GM19395 (cell line): Measurements from ENCODE around the gene SPG11.
A peak's percentile ranks its signal among the peaks of the same experiment; 100 is the strongest.
"Not testable (repeated sequence)": the region's sequence is repeated elsewhere in the genome, so short reads cannot be mapped to it uniquely, and the experiment has no call there.

Experiments used
- ATAC-seq: cut with Tn5 transposase; IDR thresholded peaks from one replicate; pipeline ENCODE4 v1.9.1; 2021; ENCODE audit warnings: mild to moderate bottlenecking, moderate library complexity; ENCODE audit not compliant: unreplicated experiment

Gene SPG11

DNA sequence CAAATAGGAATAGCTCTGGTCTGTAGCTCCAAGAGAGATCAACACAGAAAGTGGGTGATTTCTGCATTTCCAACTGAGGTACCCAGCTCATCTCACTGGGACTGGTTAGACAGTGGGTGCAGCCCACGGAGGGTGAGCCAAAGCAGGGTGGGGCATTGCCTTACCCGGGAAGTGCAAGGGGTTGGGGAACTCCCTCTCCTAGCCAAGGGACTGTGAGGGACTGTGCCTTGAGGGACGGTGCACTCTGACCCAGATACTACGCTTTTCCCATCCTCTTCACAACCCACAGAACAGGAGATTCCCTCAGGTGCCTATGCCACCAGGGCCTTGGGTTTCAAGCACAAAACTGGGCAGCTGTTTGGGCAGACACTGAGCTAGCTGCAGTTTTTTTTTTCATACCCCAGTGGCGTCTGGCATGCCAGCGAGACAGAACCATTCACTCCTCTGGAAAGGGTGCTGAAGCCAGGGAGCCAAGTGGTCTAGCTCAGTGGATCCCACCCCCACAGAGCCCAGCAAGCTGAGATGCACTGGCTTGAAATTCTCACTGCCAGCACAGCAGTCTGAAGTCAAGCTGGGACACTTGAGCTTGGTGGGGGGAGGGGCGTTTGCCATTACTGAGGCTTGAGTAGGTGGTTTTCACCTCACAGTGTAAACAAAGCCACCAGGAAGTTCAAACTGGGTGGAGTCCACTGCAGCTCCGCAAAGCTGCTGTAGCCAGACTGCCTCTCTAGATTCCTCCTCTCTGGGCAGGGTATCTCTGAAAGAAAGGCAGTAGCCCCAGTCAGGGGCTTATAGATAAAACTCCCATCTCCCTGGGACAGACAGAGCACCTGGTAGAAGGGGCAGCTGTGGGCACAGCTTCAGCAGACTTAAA lies 19.6 kb upstream of the SPG11 start:
- not testable (repeated sequence) for ATAC-seq

DNA sequence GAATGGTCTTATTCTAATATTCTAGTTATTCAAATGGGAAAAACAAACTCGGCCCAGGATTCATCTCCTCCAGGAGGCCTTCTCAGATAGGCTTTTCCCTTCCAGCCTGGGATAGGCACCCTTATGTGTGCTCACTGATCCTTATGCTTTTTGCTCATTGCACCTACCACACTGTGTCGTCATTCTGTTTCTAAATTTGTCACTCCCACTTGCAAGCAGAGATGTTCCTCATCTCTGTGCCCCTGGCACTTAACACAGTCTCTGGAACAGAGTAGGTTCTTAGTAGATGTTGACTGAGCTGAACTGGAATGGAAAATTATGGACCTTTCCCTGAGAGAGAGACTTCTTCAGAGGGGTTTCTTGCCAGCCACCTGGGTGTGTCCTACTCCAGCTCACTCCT lies 18.7 kb upstream of the SPG11 start:
- no peak for ATAC-seq

DNA sequence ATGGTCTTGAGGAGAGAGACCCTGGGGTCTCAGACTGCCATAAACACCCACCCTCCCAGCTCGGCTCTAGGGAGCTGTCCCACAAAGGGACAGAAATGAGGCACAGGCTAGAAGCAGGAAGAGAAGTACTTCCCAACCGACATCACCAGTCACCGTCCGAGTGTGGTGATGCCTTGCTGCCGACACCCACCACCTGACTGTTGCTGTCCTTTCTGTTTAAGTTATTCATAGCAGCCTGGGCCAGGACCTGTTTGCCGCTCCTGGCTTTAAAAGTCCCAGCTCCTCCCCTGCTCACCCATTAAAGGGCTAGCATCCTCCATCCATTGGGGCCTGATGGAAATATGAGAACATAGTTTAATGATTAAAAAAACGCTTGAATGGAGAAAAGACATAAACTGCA lies 13.2 kb upstream of the SPG11 start:
- no peak for ATAC-seq

DNA sequence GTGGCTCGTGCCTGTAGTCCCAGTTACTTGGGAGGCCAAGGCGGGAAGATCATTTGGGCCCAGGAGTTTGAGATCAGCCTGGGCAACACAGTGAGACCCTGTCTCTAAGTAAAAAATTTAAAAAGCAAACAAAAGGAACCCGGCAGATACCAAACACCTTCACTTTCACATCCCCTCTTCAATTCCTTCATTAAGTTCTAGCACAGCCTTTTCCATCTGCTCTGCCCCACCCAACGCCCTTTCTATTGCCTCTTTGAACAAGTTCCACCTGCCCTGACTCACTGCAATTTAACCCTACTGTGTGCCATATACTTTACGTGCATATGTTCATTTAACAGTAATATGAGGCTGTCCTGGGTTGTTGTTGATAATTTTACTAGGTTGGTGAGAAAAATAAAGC lies 12.4 kb upstream of the SPG11 start:
- ATAC-seq = no peak

DNA sequence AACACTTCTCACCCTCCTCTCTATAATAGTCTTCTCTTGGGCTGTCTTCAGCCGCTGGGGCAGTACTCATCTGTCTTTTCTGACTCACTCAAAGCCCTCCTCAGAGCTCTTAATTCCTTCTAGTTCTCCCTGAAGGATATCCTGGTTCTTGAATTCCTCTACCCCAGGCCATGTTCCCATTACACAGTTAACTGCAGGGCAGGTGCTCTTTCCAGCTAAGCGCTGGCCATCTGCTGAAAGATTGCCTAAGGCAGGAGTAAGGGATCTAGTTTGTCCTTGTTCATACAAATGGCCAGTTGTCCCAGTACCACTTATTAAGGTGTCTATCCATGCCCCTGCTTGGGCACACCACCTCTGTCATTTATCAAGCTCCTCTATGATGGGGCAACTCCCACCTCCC lies 10.2 kb upstream of the SPG11 start:
- no peak for ATAC-seq

DNA sequence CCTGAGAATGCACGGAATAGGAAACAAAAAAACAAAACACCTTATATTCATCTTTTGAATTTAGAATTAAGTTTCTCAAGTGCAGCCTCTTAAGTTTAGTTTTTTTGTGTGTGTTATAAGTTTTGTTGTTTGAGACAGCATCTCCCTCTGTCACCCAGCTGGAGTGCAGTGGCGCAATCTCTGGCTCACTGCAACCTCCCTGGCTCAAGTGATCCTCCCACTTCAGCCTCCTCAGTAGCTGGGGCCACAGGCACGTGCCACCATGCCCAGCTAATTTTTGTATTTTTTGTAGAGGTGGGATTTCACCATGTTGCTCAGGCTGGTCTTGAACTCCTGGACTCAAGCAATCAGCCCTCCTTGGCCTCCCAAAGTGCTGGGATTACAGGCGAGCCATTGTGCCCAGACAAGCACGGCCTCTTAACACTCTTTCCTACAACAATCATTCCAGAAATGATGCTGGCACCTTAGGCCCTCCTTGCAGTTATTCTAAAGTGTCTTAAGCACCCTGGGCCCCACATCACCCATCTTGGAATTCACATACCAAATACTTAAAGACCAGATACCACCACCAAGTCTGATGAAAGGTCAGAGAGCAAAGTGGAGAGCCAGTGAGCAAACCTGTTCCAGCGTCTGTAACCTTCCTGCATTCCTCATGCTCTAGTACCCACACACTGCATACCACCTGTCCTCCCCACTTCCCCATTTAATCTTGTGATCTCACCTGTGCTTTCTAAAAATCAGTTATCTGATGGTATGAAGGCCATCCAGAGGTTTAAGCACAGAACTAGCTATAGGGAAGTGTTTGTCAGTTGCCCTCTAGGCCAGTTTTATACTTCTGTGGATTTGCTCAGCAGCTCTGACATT lies 6.9 kb upstream of the SPG11 start:
- ATAC-seq = no peak

DNA sequence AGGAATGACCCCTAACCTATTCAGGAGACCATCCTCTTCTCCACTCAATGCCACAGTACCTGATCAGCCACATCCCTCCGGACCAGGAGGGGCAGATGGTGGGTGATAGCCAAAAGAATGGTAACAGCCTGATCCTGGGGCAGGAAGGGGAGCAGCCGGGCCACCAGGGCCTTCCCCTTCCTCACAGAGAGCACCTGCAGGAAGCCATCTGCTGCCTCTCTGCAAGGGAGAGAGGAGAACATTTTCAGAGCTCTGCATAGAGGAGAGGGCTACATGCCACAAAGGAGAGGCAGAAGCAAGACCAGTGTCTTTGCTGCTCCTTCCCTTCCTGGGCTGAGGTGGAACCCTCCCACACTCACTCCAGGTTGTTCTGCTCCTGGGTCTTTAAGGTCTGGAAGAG lies 5.5 kb upstream of the SPG11 start:
- no peak for ATAC-seq

DNA sequence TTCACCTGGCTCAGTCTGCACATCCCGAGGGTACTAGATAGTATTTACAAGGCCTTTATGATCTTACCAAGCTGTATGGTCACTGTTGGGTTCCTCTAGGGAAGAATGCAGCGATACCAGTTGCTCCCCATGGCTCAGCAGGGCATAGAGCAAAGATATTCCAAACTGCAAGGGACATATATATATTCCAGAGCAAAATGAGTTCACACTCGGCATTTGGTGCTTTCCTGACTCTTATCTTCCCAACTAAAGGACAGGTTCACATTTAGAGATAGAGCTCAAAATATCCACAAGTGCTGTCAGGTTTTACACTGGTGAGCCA lies 3.5 kb upstream of the SPG11 start:
- ATAC-seq = no peak

DNA sequence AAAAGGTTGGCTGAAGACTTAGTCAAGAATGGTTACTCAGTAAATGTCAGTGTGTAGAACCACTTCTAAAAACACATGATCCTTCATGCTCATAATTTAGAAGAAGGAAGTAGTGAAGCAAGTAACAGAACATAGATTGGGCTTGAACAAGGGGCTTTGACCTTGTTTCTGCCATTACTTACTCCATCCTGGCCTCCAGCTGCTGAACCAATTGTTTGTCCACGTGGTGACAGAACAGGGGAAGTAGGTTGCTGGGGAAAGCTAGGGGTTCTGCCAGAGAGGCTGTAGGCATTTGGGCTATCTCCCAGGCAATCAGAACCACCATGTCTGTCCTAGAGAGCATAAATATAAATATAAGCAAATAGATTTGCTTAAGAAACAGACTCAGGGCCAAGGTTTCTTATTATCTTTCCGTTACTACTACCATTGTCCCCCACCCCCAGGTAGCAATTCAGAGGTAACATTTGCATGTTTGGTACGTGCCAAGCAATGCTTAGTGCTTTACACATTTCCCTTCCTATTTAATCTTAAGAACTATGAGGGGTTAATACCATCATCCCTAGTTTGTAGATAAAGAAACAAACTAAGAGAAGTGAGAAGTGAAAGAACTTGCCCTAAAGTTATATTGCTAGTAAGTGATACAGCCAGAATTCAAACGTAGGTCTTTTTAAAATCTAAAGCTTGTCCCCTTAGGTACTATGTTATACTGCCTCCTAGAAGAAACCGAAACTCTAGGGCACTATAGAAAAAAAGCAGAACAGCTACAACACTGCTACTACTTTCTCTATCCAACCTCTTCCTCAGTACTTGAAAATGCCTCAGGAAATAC lies 3.0 kb upstream of the SPG11 start:
- peak; percentile 31 for ATAC-seq

DNA sequence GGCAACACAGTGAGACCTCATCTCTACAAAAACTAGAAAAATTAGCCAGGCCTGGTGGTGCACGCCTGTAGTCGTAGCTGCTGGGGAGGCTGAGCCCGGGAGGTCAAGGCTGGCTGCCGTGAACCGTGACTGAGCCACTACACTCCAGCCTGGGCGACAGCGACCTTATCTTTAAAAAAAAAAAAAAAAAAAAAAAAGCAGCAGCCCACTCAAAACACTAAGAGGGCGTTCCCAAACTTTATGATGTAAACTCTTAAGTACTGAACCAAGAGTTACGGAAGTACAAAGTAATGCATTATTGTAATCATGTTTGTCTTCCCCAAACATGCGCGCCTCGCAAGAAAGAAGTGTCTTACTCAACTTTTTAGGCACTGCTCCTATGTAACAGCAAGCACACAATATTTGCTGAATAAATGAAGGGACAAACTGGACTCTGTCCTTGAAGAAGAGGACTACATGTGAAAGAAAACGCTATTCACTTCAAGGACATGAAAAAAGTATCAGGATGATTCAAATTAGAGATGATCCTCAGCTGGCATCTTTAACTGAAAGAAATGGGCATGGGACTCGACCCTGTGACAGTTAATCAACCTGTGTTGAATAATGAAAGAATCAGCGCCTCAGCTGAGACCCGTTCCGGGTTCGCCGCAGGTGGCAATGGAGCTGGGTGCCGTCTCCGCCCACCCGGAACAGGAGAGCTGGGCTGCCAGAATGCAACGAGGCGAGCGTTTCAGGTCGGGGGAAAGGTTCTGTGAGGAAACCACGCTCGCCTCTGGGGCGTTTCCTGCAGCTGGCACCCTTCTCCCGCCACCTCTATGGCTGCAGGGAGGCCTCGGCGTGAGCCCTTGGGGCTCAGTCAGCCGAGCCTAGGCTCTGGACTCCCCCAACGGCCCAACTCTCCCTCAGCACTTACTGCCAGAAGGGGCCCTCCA lies 718 bp downstream of the SPG11 start:
- ATAC-seq = peak; percentile 54

DNA sequence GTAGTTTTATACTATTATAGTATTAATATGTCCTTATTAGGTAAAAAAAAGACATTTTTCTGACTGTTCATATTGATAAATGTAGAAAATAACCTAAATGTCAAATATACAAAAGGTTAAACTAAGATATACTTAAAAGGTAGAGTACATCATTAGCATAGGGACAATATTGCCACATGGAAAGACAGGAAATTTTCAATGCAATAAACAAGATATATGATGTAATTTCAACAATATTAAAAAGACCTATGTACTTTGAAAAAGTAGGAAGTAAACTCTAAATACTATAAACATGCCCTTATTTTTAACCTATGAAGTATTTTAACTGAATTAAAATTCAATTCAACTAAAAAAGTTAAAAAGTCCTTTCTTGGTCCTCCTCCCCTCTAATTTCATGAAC lies 1.9 kb downstream of the SPG11 start:
- no peak for ATAC-seq

DNA sequence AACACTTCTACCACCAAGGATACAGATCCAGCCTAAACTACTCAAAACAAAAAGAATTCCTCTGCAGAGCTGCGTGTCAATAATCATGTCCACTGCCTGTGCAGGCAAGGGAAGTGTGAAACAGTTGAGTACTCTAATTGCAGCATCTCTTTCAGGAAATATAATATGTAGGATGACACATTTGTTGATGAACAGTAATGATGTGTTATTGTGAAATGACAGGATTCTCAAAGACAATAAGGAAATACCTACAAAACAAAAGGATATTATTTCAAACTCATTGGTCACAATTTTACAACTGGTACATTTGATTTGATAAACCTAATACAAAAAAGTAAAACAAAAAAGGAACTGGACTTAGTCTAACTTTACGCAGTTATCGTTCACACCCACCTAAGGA lies 4.4 kb downstream of the SPG11 start:
- ATAC-seq = no peak

DNA sequence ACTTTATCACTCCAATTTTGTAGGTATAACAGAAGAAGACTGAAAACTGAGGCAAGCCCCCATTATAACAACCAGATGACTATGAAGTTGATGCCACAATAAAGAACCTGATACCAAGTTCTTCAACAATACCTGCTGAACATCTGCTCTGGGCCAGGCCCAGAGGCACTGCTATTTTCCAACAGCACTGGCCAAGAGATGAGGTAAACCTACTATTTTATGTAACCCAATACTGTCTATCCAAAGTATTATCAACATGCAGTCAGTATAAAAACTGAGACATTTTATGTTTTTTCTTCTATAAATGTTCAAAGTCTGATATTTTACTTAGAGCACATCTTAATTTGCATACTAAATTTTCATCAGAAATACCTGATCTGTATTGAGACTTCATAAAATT lies 6.1 kb downstream of the SPG11 start:
- no peak for ATAC-seq

DNA sequence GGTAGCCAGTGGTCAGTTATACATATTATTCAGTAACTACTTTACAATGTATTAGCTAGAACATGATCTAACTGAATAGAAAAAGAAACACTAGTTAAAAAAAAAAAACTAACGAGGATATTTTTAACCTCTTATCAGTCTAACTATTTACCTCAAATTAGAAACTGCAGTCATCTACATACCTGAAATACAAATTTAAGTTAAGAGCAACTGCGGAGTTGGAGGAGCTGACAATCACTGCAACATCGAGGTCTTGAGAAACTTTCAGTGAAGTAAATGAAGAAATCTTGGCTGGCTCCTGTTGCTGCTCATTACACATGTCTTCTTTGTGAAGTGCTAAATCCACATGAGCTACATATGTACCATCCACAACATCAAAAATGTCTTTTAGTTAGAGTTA lies 6.5 kb downstream of the SPG11 start:
- no peak for ATAC-seq

DNA sequence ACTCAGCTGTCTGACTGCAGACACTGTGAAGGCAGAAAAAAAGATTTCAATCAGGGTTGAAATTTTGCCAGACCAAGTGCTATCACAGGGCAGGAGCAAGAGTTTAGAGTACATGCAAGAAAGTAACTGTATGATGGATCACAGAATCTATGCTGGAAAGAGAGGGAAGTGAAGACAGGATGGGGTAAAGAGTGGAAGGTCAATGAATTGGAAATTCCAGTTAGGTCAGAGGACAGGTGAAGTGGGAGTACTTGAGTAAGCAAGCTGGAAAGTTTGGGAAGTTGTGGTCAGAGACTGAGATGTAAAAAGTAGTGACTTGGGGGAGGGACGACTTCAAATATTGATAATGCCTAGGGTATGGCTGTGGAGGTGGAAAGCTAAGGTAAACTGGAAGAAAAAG lies 7.2 kb downstream of the SPG11 start:
- no peak for ATAC-seq

DNA sequence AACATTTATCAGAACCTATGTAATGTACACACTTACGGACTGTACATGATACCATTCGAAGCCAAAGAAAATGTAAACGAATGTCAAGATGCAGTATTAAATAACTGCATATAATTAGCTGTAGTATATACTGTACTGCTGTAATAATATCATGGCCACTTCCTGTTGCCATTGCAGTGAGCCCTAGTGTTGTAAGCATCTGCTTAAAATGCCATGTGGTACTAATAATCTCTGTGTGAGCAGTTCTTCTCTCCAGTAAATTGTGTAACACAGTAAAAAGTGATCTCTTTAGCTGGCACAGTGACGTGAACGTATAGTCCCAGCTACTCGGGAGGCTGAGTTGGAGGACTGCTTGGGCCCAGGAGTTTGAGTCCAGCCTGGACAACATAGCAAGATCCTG lies 8.6 kb downstream of the SPG11 start:
- ATAC-seq = no peak

DNA sequence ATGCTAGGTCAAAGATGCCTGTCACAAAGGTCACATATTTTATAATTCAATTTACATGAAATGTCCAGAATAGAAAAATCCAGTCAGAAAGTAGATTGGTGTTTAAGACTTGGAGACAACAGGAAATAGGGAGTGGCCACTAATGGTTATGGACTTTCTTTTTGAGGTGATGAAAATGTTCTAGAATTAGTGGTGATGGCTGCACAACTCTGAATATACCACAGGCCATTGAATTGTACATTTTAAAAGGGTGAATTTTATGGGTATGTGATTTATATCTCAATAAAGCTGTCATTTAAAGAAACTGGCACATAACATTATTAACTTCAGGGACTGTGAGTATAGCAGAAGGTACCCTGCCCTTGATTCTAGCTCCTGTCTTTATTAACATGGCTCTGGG lies 15.8 kb downstream of the SPG11 start:
- no peak for ATAC-seq

DNA sequence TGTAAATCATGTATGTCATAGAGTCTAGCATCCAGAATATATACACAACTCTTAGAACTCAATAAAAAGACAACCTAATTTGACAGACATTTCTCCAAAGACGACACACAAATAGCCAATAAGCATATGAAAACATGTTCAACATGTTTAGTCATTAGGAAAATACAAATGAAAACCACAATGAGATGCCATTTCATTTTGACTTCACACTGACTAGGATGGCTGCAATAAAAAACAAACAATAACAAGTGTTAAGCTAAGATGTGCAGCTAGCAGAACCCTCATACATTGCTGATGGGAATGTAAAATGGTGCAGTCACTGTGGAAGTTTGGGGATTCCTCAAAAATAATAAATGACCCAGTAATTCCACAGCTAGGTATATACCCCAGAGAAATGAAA lies 16.4 kb downstream of the SPG11 start:
- no peak for ATAC-seq

DNA sequence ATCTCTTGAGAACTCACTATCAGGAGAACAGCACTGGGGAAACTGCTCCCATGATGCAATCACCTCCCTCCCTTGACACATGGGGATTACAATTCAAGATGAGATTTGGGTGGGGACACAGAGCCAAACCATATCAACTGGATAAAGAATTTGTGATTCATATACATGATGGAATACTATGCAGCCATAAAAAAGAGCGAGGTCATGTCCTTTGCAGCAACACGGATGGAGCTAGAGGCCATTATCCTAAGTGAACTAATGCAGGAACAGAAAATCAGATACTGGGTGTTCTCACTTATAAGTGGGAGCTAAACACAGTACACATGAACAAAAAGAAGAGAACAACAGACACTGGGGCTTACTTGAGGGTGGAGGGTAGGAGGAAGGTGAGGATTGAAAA lies 17.0 kb downstream of the SPG11 start:
- ATAC-seq = no peak

DNA sequence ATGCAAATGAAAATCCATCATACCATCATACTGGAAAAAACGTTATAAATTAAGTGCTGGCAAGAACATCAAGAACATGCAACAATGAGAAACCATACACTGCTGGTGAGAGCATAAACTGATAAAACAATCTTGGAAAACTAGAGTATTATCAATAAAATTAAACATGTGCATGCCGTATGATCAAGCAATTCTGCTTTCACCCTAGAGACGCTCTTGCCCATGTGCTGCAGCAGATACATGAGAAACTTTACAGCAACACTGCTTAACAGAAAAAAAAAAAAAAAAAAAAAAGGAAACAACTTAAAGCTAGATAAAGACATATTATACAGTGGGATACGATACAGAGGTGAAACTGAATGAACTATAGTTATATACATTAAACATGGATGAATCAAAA lies 21.8 kb downstream of the SPG11 start:
- no peak for ATAC-seq
